Endothelial cell of umbilical vein (primary cell): ENCODE data around the gene H1-8.

Experiments
- FOS ChIP-seq: IDR thresholded peaks from 2 replicates; pipeline ENCODE4 v1.6.1; 2011; ENCODE audit warnings: mild to moderate bottlenecking, low read length, moderate library complexity, borderline replicate concordance; ENCODE audit not compliant: insufficient read depth
- POLR2A ChIP-seq: IDR thresholded peaks from 2 replicates; pipeline ENCODE4 v1.6.1; 2012; ENCODE audit warnings: low read depth, mild to moderate bottlenecking, control low read depth, low read length
- POLR2AphosphoS5 ChIP-seq: IDR thresholded peaks from 2 replicates; pipeline ENCODE4 v1.6.1; 2012; ENCODE audit warnings: low read depth, mild to moderate bottlenecking, control low read depth, low read length, moderate library complexity; ENCODE audit not compliant: insufficient read depth
- TF ChIP-seq, protein P1 (sequence below), 2 donors: IDR thresholded peaks; 1 replicate in 1 of 2; 2 replicates in 1 of 2; pipeline ENCODE4 v1.5.1; 2011; ENCODE audit warnings: low read length in 2 of 2, mild to moderate bottlenecking in 2 of 2, moderate library complexity in 2 of 2, control low read depth in 1 of 2, inconsistent platforms in 1 of 2, low read depth in 1 of 2; ENCODE audit not compliant: insufficient read depth in 1 of 2; ENCODE audit errors: extremely low read depth in 1 of 2

DNA sequence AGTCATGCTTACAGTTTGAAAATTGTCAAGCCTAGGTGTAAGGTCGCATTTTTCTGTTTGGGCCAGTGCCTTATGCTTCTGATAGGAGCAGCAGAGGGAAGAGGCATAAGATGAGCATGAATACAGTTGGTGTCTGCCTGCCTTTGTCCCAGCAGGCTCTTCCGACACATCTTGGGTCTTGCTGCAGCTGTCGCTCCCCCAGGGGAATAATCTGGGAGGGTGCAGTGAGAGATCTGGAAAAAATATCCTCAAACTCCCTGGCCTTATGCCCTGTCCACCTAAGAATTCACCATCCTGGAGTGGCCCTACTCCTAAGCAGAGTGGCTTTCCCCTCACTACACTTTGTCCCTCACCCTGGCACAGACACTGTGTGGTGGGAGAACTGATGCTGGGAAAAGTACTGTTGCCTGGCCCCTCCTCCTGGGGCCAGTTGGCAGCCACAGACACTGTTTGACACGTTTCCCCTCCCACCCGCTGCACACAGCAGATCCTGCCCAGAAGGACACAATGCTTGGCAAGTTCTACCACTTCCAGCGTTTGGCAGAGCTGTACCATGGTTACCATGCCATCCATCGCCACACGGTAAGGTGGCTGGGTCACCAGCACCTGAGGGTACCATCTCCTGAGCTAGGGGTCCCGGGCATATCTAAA, 35.7 kb upstream of the H1-8 start:
- TF ChIP-seq, protein P1, sequence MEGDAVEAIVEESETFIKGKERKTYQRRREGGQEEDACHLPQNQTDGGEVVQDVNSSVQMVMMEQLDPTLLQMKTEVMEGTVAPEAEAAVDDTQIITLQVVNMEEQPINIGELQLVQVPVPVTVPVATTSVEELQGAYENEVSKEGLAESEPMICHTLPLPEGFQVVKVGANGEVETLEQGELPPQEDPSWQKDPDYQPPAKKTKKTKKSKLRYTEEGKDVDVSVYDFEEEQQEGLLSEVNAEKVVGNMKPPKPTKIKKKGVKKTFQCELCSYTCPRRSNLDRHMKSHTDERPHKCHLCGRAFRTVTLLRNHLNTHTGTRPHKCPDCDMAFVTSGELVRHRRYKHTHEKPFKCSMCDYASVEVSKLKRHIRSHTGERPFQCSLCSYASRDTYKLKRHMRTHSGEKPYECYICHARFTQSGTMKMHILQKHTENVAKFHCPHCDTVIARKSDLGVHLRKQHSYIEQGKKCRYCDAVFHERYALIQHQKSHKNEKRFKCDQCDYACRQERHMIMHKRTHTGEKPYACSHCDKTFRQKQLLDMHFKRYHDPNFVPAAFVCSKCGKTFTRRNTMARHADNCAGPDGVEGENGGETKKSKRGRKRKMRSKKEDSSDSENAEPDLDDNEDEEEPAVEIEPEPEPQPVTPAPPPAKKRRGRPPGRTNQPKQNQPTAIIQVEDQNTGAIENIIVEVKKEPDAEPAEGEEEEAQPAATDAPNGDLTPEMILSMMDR (IDR thresholded peaks at IDR 0.05; ENCODE audit: extremely low read depth in 1 of 2, insufficient read depth in 1 of 2, low read depth in 1 of 2, low read length in 2 of 2), result no peak
- no peak for TF ChIP-seq POLR2AphosphoS5
- no peak for TF ChIP-seq POLR2A
- TF ChIP-seq FOS, result no peak
